GM12878 (cell line): ENCODE results near the gene RGSL1. TPM values are rescaled to one million over a fixed set of nuclear protein-coding genes. Genes with fewer than 3 reads are reported as not detected.

ENCODE experiments used
- ATAC-seq: fragments of 200-7000 bp; cut with Tn5 transposase; 3 replicates; pipeline ENCODE4 v1.9.1; 2020; ENCODE audit warnings: mild to moderate bottlenecking, moderate library complexity
- BruUV-seq: library from RNA; stranded (reverse); fragments of 400-500 nt; replicated peaks from 2 replicates; lab custom pipeline; 2021; lab: Mats Ljungman, UMichigan
- CTCF ChIA-PET: fragments of 300-600 bp; sonication (Branson Sonifier 250); formaldehyde crosslinking; extraction: SDS; loops from one replicate; lab custom pipeline; 2021; ENCODE audit warnings: inconsistent platforms; lab: Yijun Ruan, JAX
- POLR2A ChIA-PET: fragments of 350-600 bp; formaldehyde crosslinking; extraction: SDS; loops from one replicate; lab custom pipeline; 2021; ENCODE audit warnings: inconsistent platforms; lab: Charles Lee
- RAD21 ChIA-PET: fragments of 300-600 bp; sonication (Branson Sonifier 250); formaldehyde crosslinking; loops from one replicate; lab custom pipeline; 2023; ENCODE audit warnings: antibody characterized with exemption; ENCODE audit not compliant: unreplicated experiment; lab: Charles Lee
- SMC1A ChIA-PET: fragments of 300-600 bp; sonication (Branson Sonifier 250); formaldehyde crosslinking; loops from one replicate; lab custom pipeline; 2023; ENCODE audit not compliant: unreplicated experiment, uncharacterized antibody; lab: Charles Lee
- DNase-seq: peaks from one replicate; pipeline ENCODE4 v3.0.0-alpha.2; 2011; ENCODE audit warnings: low read depth, low spot score
- FAIRE-seq: peaks from 3 replicates; lab custom pipeline; 2011; peaks lifted over from hg19 to GRCh38; lab: Jason Lieb, UNC
- H2AFZ ChIP-seq: 2 replicates; pipeline ENCODE4 v1.6.0; 2011; ENCODE audit warnings: low read depth, low read length, control low read depth; ENCODE audit not compliant: control insufficient read depth
- H3K27ac ChIP-seq: 2 replicates; pipeline ENCODE4 v1.5.1; 2011; ENCODE audit warnings: control low read depth; ENCODE audit not compliant: control insufficient read depth, insufficient read depth
- H3K27me3 ChIP-seq, 2 experiments: replicated peaks in 1 of 2; 2 replicates each; pipeline versions ENCODE4 v1.6.0 to v1.6.1; 2011; ENCODE audit warnings: low read length in 1 of 2; ENCODE audit not compliant: control insufficient read depth in 2 of 2, insufficient read depth in 2 of 2
- H3K36me3 ChIP-seq, 2 experiments: 2 replicates each; pipeline ENCODE4 v1.5.1; 2011; ENCODE audit warnings: low read length in 1 of 2; ENCODE audit not compliant: control insufficient read depth in 2 of 2, insufficient read depth in 2 of 2
- H3K4me1 ChIP-seq: 2 replicates; pipeline ENCODE4 v1.6.1; 2011; ENCODE audit warnings: mild to moderate bottlenecking, low read length, moderate library complexity, mixed read lengths; ENCODE audit not compliant: control insufficient read depth, insufficient read depth
- H3K4me2 ChIP-seq: 2 replicates; pipeline ENCODE4 v1.6.0; 2011; ENCODE audit warnings: control low read depth; ENCODE audit not compliant: control insufficient read depth, insufficient read depth
- H3K4me3 ChIP-seq: fragments of 200-600 bp; sonication (generic); 2 replicates; pipeline ENCODE4 v1.5.1; 2016
- H3K79me2 ChIP-seq: 2 replicates; pipeline ENCODE4 v1.6.0; 2011; ENCODE audit warnings: low read length; ENCODE audit not compliant: control insufficient read depth, insufficient read depth
- H3K9ac ChIP-seq: 2 replicates; pipeline ENCODE4 v1.8.0; 2011; ENCODE audit warnings: low read length, control low read depth, mixed read lengths; ENCODE audit not compliant: control insufficient read depth, insufficient read depth
- H3K9me3 ChIP-seq: replicated peaks from 3 replicates; pipeline ENCODE4 v1.5.1; 2011; ENCODE audit warnings: mild to moderate bottlenecking, low read length; ENCODE audit not compliant: control insufficient read depth, insufficient read depth
- H4K20me1 ChIP-seq: 2 replicates; pipeline ENCODE4 v1.6.0; 2011; ENCODE audit not compliant: control insufficient read depth, insufficient read depth
- BACH1 ChIP-seq: fragments of 450-650 bp; IDR thresholded peaks from 2 replicates; pipeline ENCODE4 v1.6.1; 2017; ENCODE audit warnings: mild to moderate bottlenecking, borderline replicate concordance
- CEBPZ ChIP-seq: fragments of 150-350 bp; IDR thresholded peaks from 2 replicates; pipeline ENCODE4 v1.6.1; 2016; ENCODE audit warnings: low read depth, low read length
- CHD1 ChIP-seq: IDR thresholded peaks from 2 replicates; pipeline ENCODE4 v1.6.1; 2012; ENCODE audit warnings: low read depth, low read length, improper control_type of control experiment
- FOS ChIP-seq: IDR thresholded peaks from 3 replicates; pipeline ENCODE4 v1.6.1; 2011; ENCODE audit warnings: borderline replicate concordance; ENCODE audit not compliant: insufficient read length; ENCODE audit errors: extremely low read depth
- SMAD1 ChIP-seq: fragments of 450-650 bp; IDR thresholded peaks from 2 replicates; pipeline ENCODE4 v1.6.1; 2018; ENCODE audit warnings: mild to moderate bottlenecking, low read depth; ENCODE audit not compliant: partially characterized antibody
- WGBS: methylation state at CpG from one replicate; pipeline ENCODE4 v1.1.6; 2016; ENCODE audit warnings: low lambda C conversion rate; ENCODE audit not compliant: insufficient replicate concordance, insufficient coverage; ENCODE audit errors: missing lambda C conversion rate; 5-methylcytosine and 5-hydroxymethylcytosine counted together
- in situ Hi-C: fragments of 300-500 bp; cut with MboI; formaldehyde crosslinking; loops from 9 replicates; pipeline ENCODE4 v1.14.3; 2018; ENCODE audit warnings: mixed read lengths
- intact Hi-C: fragments of 100-400 bp; cut with micrococcal nuclease; formaldehyde crosslinking; loops from one replicate; pipeline ENCODE4 v1.14.2; 2022; ENCODE audit not compliant: unreplicated experiment
- polyA plus RNA-seq, 11 experiments: library from polyadenylated mRNA; depleted of rRNA in 4 of 11; unstranded in 6 of 11; stranded (reverse) in 5 of 11; fragments of >200 nt; fragmentation: Nextera tagmentation in 4 of 11; fragmentation: Illumina TruSeq in 1 of 11; extraction: Ambion mirVana in 4 of 11; extraction: Trizol in 1 of 11; gene quantifications; 1 replicate in 1 of 11; 2 replicates in 10 of 11; pipeline versions ENCODE4 v1.2.1 to v1.2.3, GENCODE V29; 2011 to 2016; ENCODE audit warnings: inconsistent platforms in 2 of 11, missing spikeins in 2 of 11, low read depth in 1 of 11
- total RNA-seq, 4 experiments: library from RNA; depleted of rRNA in 3 of 4; stranded (reverse); fragments of >200 nt in 3 of 4; fragmentation: Illumina TruSeq in 1 of 4; extraction: Trizol in 1 of 4; gene quantifications; 2 replicates each; pipeline versions ENCODE4 v1.2.1 to v1.2.3, GENCODE V29; 2013 to 2021

Gene RGSL1
- total and polyA plus RNA-seq, 10 of the 15 experiments (the other 5 are each of a cell fraction or from before 2014, with no cell fraction given): 0.05 to 0.28 (median 0.27) TPM; not detected in 5

- POLR2A ChIA-PET: interaction anchor here (0.5 to 1.6 kb wide), 7 partner anchors 9 to 74 kb away, joined by 3 to 8 read pairs (median 5); no protein-coding TSS in a partner anchor
- 100% methylated on average over 2 of the region's 2 CpGs for WGBS
- H3K9me3 ChIP-seq: no peaks in the 10 kb centered on the region
- no TSS peak for BruUV-seq
- H3K9ac ChIP-seq: no peak overlapping the region
- in situ Hi-C loops (no loop called here), intact Hi-C loops (no loop called here)
- RAD21 ChIA-PET: interaction anchor here (1.0 to 23.0 kb wide), 9 partner anchors 6 to 176 kb away, joined by 3 to 946 read pairs (median 6); no protein-coding TSS in a partner anchor
- FAIRE-seq: no peak
- H3K79me2 ChIP-seq: peaks cover 11% of the 10 kb centered on the region
- CTCF ChIA-PET: interaction anchor here (2.2 to 37.4 kb wide), 4 partner anchors 7 to 181 kb away, joined by 5 to 1888 read pairs (median 86); partner anchors contain the start of gene NPL
- H3K27ac ChIP-seq: no peak overlapping the region
- SMC1A ChIA-PET: interaction anchor here (0.9 to 28.0 kb wide), 9 partner anchors 9 to 179 kb away, joined by 3 to 1145 read pairs (median 7); partner anchors contain the start of gene NPL
- no peaks in the 10 kb centered on the region for H3K27me3 ChIP-seq
- peaks cover 45% of the 10 kb centered on the region for H3K4me1 ChIP-seq
- no peak overlapping the region for H2AFZ ChIP-seq
- ATAC-seq: no peak
- H3K36me3 ChIP-seq: no peaks in the 10 kb centered on the region
- DNase-seq: no peak
- no peak overlapping the region for H3K4me3 ChIP-seq
- H4K20me1 ChIP-seq: no peaks in the 10 kb centered on the region
- no peak overlapping the region for H3K4me2 ChIP-seq
- no peak for TF ChIP-seq CHD1
- no peak for TF ChIP-seq CEBPZ
- TF ChIP-seq BACH1: no peak
- no peak for TF ChIP-seq FOS
- no peak for TF ChIP-seq SMAD1
Measured at GRCh38 chr1:182608236-182608635, 158.3 kb downstream of the RGSL1 start.
